HEK293 (cell line): ENCODE measurements around the gene SCFD1.

Source experiments
- CTCF ChIA-PET: fragments of 350-600 bp; formaldehyde crosslinking; extraction: SDS; loops from one replicate; lab custom pipeline; 2021; ENCODE audit warnings: antibody characterized with exemption; lab: Yijun Ruan, JAX
- POLR2A ChIA-PET: fragments of 300-600 bp; formaldehyde crosslinking; extraction: SDS; loops from one replicate; lab custom pipeline; 2020; ENCODE audit warnings: antibody characterized with exemption, inconsistent platforms; lab: Yijun Ruan, JAX
- H3K27ac ChIP-seq: fragments of 200-500 bp; sonication (Bioruptor generic); 2 replicates; pipeline ENCODE4 v1.5.1; 2014; ENCODE audit warnings: low read depth, low read length, control low read depth, inconsistent platforms; ENCODE audit errors: extremely low read depth
- H3K36me3 ChIP-seq, 2 experiments: fragments of 200-500 bp in 1 of 2; sonication (Bioruptor generic) in 1 of 2; 1 replicate in 1 of 2; 2 replicates in 1 of 2; pipeline ENCODE4 v1.5.1; 2014 to 2017; ENCODE audit warnings: inconsistent platforms in 2 of 2, low read length in 2 of 2; ENCODE audit not compliant: control insufficient read depth in 2 of 2, insufficient read depth in 1 of 2
- H3K4me1 ChIP-seq: fragments of 200-500 bp; sonication (Bioruptor generic); 2 replicates; pipeline ENCODE4 v1.5.1; 2014; ENCODE audit warnings: mild to moderate bottlenecking, low read length, inconsistent platforms; ENCODE audit not compliant: control insufficient read depth, insufficient read depth
- H3K4me3 ChIP-seq: 2 replicates; pipeline ENCODE4 v1.5.1; 2011; ENCODE audit warnings: low read depth, mild to moderate bottlenecking, control low read depth, low read length, moderate library complexity
- H3K9me3 ChIP-seq: fragments of 200-500 bp; sonication (Bioruptor generic); 2 replicates; pipeline ENCODE4 v1.5.1; 2014; ENCODE audit warnings: low read depth, low read length, inconsistent platforms; ENCODE audit not compliant: control insufficient read depth, insufficient read depth
- KLF7 ChIP-seq: fragments of 450-650 bp; formaldehyde crosslinking; IDR thresholded peaks from 2 replicates; pipeline ENCODE4 v1.5.1; 2016; ENCODE audit warnings: missing biosample characterization, missing genetic modification characterization, borderline replicate concordance
- SP7 ChIP-seq: fragments of 450-650 bp; formaldehyde crosslinking; IDR thresholded peaks from 2 replicates; pipeline ENCODE4 v1.5.1; 2016; ENCODE audit warnings: missing biosample characterization, missing genetic modification characterization
- ZBTB10 ChIP-seq: fragments of 450-650 bp; formaldehyde crosslinking; IDR thresholded peaks from 2 replicates; pipeline ENCODE4 v1.5.1; 2016; ENCODE audit warnings: missing biosample characterization, missing genetic modification characterization
- ZNF266 ChIP-seq: fragments of 450-650 bp; formaldehyde crosslinking; IDR thresholded peaks from 2 replicates; pipeline ENCODE4 v1.5.1; 2016; ENCODE audit warnings: missing biosample characterization, missing genetic modification characterization, low read depth
- ZNF391 ChIP-seq: fragments of 450-650 bp; formaldehyde crosslinking; IDR thresholded peaks from 2 replicates; pipeline ENCODE4 v1.5.1; 2016; ENCODE audit warnings: low read depth, missing biosample characterization, missing genetic modification characterization, borderline replicate concordance
- ZNF433 ChIP-seq: fragments of 450-650 bp; formaldehyde crosslinking; IDR thresholded peaks from 2 replicates; pipeline ENCODE4 v1.5.1; 2016; ENCODE audit warnings: missing biosample characterization, missing genetic modification characterization, low read depth
- ZSCAN23 ChIP-seq: fragments of 450-650 bp; formaldehyde crosslinking; IDR thresholded peaks from 2 replicates; pipeline ENCODE4 v1.5.1; 2016; ENCODE audit warnings: missing biosample characterization, missing genetic modification characterization
- TF ChIP-seq, protein P1 (sequence below): fragments of 450-650 bp; formaldehyde crosslinking; IDR thresholded peaks from 2 replicates; pipeline ENCODE4 v1.5.1; 2017; ENCODE audit warnings: missing biosample characterization, missing genetic modification characterization

SCFD1 gene

GRCh38 chr14:30771595-30771994 lies 149.5 kb downstream of the SCFD1 start:
- H3K9me3 ChIP-seq = no peaks in the 10 kb centered on the region
- TF ChIP-seq ZNF391 (tag by site-specific recombination) (no peak), ZNF266 (tag by site-specific recombination) (no peak), ZSCAN23 (tag by site-specific recombination) (no peak), ZNF433 (no peak), KLF7 (tag by site-specific recombination) (no peak), ZBTB10 (tag by site-specific recombination) (no peak)
- TF ChIP-seq, protein P1, sequence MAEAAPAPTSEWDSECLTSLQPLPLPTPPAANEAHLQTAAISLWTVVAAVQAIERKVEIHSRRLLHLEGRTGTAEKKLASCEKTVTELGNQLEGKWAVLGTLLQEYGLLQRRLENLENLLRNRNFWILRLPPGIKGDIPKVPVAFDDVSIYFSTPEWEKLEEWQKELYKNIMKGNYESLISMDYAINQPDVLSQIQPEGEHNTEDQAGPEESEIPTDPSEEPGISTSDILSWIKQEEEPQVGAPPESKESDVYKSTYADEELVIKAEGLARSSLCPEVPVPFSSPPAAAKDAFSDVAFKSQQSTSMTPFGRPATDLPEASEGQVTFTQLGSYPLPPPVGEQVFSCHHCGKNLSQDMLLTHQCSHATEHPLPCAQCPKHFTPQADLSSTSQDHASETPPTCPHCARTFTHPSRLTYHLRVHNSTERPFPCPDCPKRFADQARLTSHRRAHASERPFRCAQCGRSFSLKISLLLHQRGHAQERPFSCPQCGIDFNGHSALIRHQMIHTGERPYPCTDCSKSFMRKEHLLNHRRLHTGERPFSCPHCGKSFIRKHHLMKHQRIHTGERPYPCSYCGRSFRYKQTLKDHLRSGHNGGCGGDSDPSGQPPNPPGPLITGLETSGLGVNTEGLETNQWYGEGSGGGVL (tag by site-specific recombination) = no peak

GRCh38 chr14:30779210-30779609 lies 157.1 kb downstream of the SCFD1 start:
- no peaks in the 10 kb centered on the region for H3K36me3 ChIP-seq
- H3K9me3 ChIP-seq = no peaks in the 10 kb centered on the region
- H3K4me1 ChIP-seq = no peaks in the 10 kb centered on the region
- CTCF ChIA-PET = no interaction called here
- no peak overlapping the region for H3K4me3 ChIP-seq
- TF ChIP-seq SP7 (tag by site-specific recombination) = no peak
- POLR2A ChIA-PET = interaction anchor here (0.5 kb wide), 1 partner anchor 678 kb away, joined by 3 read pairs; the partner anchor contains the start of gene DTD2
- H3K27ac ChIP-seq = no peak overlapping the region

More at GRCh38 chr14:30771595-30771994, 149.5 kb downstream of the SCFD1 start:
- Histone ChIP-seq H3K4me1 (no peaks in the 10 kb centered on the region), H3K36me3 (no peaks in the 10 kb centered on the region), H3K27ac (no peak overlapping the region), H3K4me3 (no peak overlapping the region)
- ChIA-PET POLR2A (no interaction called here), CTCF (interaction anchor here (1.0 kb wide), 1 partner anchor 54 kb away, joined by 3 read pairs; no protein-coding TSS in a partner anchor)
